ENCODE results near the gene GAGE12H.
"Not testable (repeated sequence)": the region's sequence is repeated elsewhere in the genome, so short reads cannot be mapped to it uniquely, and the experiment has no call there.

GAGE12H gene, protein sequence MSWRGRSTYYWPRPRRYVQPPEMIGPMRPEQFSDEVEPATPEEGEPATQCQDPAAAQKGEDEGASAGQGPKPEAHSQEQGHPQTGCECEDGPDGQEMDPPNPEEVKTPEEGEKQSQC

DNA sequence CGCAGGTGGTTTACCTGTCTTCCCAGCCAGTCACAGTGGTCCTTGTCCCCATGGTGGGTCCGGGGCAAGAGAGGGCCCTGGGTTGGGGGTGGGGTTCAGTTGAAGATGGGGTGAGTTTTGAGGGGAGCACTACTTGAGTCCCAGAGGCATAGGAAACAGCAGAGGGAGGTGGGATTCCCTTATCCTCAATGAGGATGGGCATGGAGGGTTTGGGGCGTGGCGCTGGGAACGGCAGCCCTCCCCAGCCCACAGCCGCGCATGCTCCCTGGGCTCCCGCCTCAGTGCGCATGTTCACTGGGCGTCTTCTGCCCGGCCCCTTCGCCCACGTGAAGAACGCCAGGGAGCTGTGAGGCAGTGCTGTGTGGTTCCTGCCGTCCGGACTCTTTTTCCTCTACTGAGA is at the start of gene GAGE12H:
Gene GAGE12H (plus strand): TSS at position 301 of the 400 bp plus-strand sequence. CDS start 1,155 bp downstream, outside the sequence.
- not testable (repeated sequence) for H3K9me3 ChIP-seq (ENCODE audit: control insufficient read depth in 1 of 2, low read length in 2 of 2); H3K27me3 ChIP-seq (ENCODE audit: low read depth, low read length); H3K4me1 ChIP-seq (ENCODE audit: control insufficient read depth in 1 of 2, insufficient read depth in 2 of 2, low read length in 2 of 2); H3K36me3 ChIP-seq (ENCODE audit: control insufficient read depth in 1 of 2, insufficient read depth in 2 of 2, low read length in 2 of 2); H3K27ac ChIP-seq (ENCODE audit: low read length); H3K4me3 ChIP-seq (ENCODE audit: low read depth in 1 of 2, low read length in 2 of 2)

DNA sequence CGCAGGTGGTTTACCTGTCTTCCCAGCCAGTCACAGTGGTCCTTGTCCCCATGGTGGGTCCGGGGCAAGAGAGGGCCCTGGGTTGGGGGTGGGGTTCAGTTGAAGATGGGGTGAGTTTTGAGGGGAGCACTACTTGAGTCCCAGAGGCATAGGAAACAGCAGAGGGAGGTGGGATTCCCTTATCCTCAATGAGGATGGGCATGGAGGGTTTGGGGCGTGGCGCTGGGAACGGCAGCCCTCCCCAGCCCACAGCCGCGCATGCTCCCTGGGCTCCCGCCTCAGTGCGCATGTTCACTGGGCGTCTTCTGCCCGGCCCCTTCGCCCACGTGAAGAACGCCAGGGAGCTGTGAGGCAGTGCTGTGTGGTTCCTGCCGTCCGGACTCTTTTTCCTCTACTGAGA is 47.9 kb upstream of the GAGE12H start, which contains the start of gene GAGE12C:
Gene GAGE12C (plus strand): TSS at position 301 of the 400 bp plus-strand sequence. CDS start 1,155 bp downstream, outside the sequence.
- not testable (repeated sequence) for H3K27me3 ChIP-seq (ENCODE audit: low read depth, low read length); H3K27ac ChIP-seq (ENCODE audit: low read length); H3K9me3 ChIP-seq (ENCODE audit: control insufficient read depth in 1 of 2, low read length in 2 of 2); H3K4me3 ChIP-seq (ENCODE audit: low read depth in 1 of 2, low read length in 2 of 2); H3K4me1 ChIP-seq (ENCODE audit: control insufficient read depth in 1 of 2, insufficient read depth in 2 of 2, low read length in 2 of 2); H3K36me3 ChIP-seq (ENCODE audit: control insufficient read depth in 1 of 2, insufficient read depth in 2 of 2, low read length in 2 of 2)

DNA sequence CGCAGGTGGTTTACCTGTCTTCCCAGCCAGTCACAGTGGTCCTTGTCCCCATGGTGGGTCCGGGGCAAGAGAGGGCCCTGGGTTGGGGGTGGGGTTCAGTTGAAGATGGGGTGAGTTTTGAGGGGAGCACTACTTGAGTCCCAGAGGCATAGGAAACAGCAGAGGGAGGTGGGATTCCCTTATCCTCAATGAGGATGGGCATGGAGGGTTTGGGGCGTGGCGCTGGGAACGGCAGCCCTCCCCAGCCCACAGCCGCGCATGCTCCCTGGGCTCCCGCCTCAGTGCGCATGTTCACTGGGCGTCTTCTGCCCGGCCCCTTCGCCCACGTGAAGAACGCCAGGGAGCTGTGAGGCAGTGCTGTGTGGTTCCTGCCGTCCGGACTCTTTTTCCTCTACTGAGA is 38.3 kb upstream of the GAGE12H start, which contains the start of gene GAGE12D:
Gene GAGE12D (plus strand): TSS at position 301 of the 400 bp plus-strand sequence. CDS start 1,155 bp downstream, outside the sequence.
- H3K27ac ChIP-seq (ENCODE audit: low read length); H3K36me3 ChIP-seq (ENCODE audit: control insufficient read depth in 1 of 2, insufficient read depth in 2 of 2, low read length in 2 of 2): not testable (repeated sequence)

DNA sequence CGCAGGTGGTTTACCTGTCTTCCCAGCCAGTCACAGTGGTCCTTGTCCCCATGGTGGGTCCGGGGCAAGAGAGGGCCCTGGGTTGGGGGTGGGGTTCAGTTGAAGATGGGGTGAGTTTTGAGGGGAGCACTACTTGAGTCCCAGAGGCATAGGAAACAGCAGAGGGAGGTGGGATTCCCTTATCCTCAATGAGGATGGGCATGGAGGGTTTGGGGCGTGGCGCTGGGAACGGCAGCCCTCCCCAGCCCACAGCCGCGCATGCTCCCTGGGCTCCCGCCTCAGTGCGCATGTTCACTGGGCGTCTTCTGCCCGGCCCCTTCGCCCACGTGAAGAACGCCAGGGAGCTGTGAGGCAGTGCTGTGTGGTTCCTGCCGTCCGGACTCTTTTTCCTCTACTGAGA is 28.8 kb upstream of the GAGE12H start, which contains the start of gene GAGE12E:
Gene GAGE12E (plus strand): TSS at position 301 of the 400 bp plus-strand sequence. CDS start 1,155 bp downstream, outside the sequence.
- H3K4me1 ChIP-seq (ENCODE audit: control insufficient read depth in 1 of 2, insufficient read depth in 2 of 2, low read length in 2 of 2); H3K4me3 ChIP-seq (ENCODE audit: low read depth in 1 of 2, low read length in 2 of 2); H3K36me3 ChIP-seq (ENCODE audit: control insufficient read depth in 1 of 2, insufficient read depth in 2 of 2, low read length in 2 of 2); H3K27me3 ChIP-seq (ENCODE audit: low read depth, low read length); H3K9me3 ChIP-seq (ENCODE audit: control insufficient read depth in 1 of 2, low read length in 2 of 2); H3K27ac ChIP-seq (ENCODE audit: low read length): not testable (repeated sequence)

More for the DNA sequence above, 38.3 kb upstream of the GAGE12H start, which contains the start of gene GAGE12D:
- H3K4me3 ChIP-seq (ENCODE audit: low read depth in 1 of 2, low read length in 2 of 2); H3K9me3 ChIP-seq (ENCODE audit: control insufficient read depth in 1 of 2, low read length in 2 of 2); H3K4me1 ChIP-seq (ENCODE audit: control insufficient read depth in 1 of 2, insufficient read depth in 2 of 2, low read length in 2 of 2); H3K27me3 ChIP-seq (ENCODE audit: low read depth, low read length): not testable (repeated sequence)

DNA sequence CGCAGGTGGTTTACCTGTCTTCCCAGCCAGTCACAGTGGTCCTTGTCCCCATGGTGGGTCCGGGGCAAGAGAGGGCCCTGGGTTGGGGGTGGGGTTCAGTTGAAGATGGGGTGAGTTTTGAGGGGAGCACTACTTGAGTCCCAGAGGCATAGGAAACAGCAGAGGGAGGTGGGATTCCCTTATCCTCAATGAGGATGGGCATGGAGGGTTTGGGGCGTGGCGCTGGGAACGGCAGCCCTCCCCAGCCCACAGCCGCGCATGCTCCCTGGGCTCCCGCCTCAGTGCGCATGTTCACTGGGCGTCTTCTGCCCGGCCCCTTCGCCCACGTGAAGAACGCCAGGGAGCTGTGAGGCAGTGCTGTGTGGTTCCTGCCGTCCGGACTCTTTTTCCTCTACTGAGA is 19.2 kb upstream of the GAGE12H start, which contains the start of gene GAGE12F:
Gene GAGE12F (plus strand): TSS at position 301 of the 400 bp plus-strand sequence. CDS start 1,155 bp downstream, outside the sequence.
- H3K27me3 ChIP-seq (ENCODE audit: low read depth, low read length) = not testable (repeated sequence)

DNA sequence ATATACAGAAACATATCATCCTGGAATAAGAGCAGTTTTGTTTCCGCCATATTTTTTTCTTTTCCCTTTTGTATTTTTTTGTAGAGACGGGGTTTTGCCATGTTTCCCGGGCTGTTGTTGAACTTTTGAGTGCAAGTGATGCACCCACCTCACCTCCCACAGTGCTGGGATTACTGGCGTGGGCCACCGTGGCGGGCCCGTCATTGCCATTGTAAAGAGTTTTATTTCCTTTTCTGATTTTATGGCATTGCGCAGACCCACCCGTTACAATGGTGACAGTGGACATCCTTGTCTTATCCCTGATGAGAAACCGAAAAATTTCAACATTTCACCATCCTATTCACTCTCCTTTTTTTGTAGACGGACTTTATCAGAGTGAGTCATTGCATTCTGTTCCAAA is 11.0 kb upstream of the GAGE12H start:
- H3K4me3 ChIP-seq (ENCODE audit: low read depth in 1 of 2, low read length in 2 of 2); H3K27ac ChIP-seq (ENCODE audit: low read length); H3K27me3 ChIP-seq (ENCODE audit: low read depth, low read length); H3K9me3 ChIP-seq (ENCODE audit: control insufficient read depth in 1 of 2, low read length in 2 of 2); H3K4me1 ChIP-seq (ENCODE audit: control insufficient read depth in 1 of 2, insufficient read depth in 2 of 2, low read length in 2 of 2); H3K36me3 ChIP-seq (ENCODE audit: control insufficient read depth in 1 of 2, insufficient read depth in 2 of 2, low read length in 2 of 2): not testable (repeated sequence)

More for the DNA sequence above, 19.2 kb upstream of the GAGE12H start, which contains the start of gene GAGE12F:
- not testable (repeated sequence) for H3K4me1 ChIP-seq (ENCODE audit: control insufficient read depth in 1 of 2, insufficient read depth in 2 of 2, low read length in 2 of 2); H3K4me3 ChIP-seq (ENCODE audit: low read depth in 1 of 2, low read length in 2 of 2); H3K27ac ChIP-seq (ENCODE audit: low read length); H3K36me3 ChIP-seq (ENCODE audit: control insufficient read depth in 1 of 2, insufficient read depth in 2 of 2, low read length in 2 of 2); H3K9me3 ChIP-seq (ENCODE audit: control insufficient read depth in 1 of 2, low read length in 2 of 2)

DNA sequence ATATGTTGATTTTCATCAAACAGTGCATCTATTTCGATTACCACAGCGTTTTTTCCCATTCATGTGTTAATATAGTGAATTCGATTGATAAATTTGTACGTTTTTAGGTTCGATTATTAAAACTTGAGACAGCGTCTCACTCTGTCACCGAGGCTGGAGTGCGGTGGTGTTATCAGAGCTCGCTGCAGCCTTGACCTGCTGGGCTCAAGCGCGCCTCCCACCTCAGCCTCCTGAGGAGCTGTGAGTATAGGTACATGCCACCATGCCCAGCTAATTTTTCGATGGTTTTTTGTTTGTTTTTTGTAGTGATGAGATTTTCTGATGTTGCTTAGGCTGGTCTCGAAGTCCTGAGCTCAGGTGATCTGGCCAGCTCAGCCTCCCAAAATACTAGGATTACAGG is 10.6 kb upstream of the GAGE12H start:
- not testable (repeated sequence) for H3K4me1 ChIP-seq (ENCODE audit: control insufficient read depth in 1 of 2, insufficient read depth in 2 of 2, low read length in 2 of 2); H3K36me3 ChIP-seq (ENCODE audit: control insufficient read depth in 1 of 2, insufficient read depth in 2 of 2, low read length in 2 of 2); H3K27me3 ChIP-seq (ENCODE audit: low read depth, low read length); H3K9me3 ChIP-seq (ENCODE audit: control insufficient read depth in 1 of 2, low read length in 2 of 2); H3K27ac ChIP-seq (ENCODE audit: low read length); H3K4me3 ChIP-seq (ENCODE audit: low read depth in 1 of 2, low read length in 2 of 2)

DNA sequence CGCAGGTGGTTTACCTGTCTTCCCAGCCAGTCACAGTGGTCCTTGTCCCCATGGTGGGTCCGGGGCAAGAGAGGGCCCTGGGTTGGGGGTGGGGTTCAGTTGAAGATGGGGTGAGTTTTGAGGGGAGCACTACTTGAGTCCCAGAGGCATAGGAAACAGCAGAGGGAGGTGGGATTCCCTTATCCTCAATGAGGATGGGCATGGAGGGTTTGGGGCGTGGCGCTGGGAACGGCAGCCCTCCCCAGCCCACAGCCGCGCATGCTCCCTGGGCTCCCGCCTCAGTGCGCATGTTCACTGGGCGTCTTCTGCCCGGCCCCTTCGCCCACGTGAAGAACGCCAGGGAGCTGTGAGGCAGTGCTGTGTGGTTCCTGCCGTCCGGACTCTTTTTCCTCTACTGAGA is 9.6 kb upstream of the GAGE12H start, which contains the start of gene GAGE12G:
Gene GAGE12G (plus strand): TSS at position 301 of the 400 bp plus-strand sequence. CDS start 1,155 bp downstream, outside the sequence.
- not testable (repeated sequence) for H3K4me3 ChIP-seq (ENCODE audit: low read depth in 1 of 2, low read length in 2 of 2); H3K9me3 ChIP-seq (ENCODE audit: control insufficient read depth in 1 of 2, low read length in 2 of 2); H3K27ac ChIP-seq (ENCODE audit: low read length); H3K36me3 ChIP-seq (ENCODE audit: control insufficient read depth in 1 of 2, insufficient read depth in 2 of 2, low read length in 2 of 2); H3K4me1 ChIP-seq (ENCODE audit: control insufficient read depth in 1 of 2, insufficient read depth in 2 of 2, low read length in 2 of 2); H3K27me3 ChIP-seq (ENCODE audit: low read depth, low read length)

DNA sequence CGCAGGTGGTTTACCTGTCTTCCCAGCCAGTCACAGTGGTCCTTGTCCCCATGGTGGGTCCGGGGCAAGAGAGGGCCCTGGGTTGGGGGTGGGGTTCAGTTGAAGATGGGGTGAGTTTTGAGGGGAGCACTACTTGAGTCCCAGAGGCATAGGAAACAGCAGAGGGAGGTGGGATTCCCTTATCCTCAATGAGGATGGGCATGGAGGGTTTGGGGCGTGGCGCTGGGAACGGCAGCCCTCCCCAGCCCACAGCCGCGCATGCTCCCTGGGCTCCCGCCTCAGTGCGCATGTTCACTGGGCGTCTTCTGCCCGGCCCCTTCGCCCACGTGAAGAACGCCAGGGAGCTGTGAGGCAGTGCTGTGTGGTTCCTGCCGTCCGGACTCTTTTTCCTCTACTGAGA is 9.4 kb downstream of the GAGE12H start, which contains the start of gene GAGE2A:
Gene GAGE2A (plus strand): TSS at position 301 of the 400 bp plus-strand sequence. CDS start 1,155 bp downstream, outside the sequence.
- H3K4me3 ChIP-seq (ENCODE audit: low read depth in 1 of 2, low read length in 2 of 2); H3K36me3 ChIP-seq (ENCODE audit: control insufficient read depth in 1 of 2, insufficient read depth in 2 of 2, low read length in 2 of 2): not testable (repeated sequence)

DNA sequence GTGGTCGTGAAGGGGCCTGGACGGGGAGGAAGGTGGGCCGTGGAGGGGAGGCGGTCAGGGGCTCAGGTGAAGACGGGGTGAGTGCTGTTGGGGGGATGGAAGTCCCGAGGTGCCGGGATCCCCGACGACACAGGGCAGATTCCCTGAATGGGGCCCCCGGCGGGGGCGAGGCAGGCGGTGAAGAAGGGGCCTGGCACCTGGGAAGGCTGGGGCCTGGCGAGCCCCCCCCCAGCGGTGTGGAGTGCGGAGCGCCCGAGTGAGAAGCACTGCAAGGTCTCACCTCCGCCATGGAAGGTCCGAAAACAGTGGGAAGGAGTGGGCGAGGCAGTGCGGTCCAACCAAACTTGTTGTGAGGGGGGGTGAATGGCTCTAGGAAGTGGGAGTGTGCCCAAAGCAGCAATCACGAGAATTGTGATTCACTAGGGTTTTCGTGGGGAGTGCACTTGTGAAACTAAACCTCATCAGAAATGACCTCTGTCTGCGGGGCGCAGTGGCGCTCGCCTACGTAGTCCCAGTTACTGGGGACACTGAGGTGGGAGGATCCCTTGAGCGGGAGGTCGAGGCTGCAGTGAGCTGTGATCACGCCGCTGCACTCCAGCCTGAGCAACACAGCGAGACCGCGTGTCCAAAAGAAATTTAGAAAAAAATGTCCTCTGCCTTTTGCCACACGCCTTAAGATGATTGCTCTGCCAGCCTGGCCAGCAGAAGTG is 10.2 kb downstream of the GAGE12H start:
- H3K27me3 ChIP-seq (ENCODE audit: low read depth, low read length); H3K27ac ChIP-seq (ENCODE audit: low read length); H3K4me3 ChIP-seq (ENCODE audit: low read depth in 1 of 2, low read length in 2 of 2); H3K36me3 ChIP-seq (ENCODE audit: control insufficient read depth in 1 of 2, insufficient read depth in 2 of 2, low read length in 2 of 2); H3K9me3 ChIP-seq (ENCODE audit: control insufficient read depth in 1 of 2, low read length in 2 of 2); H3K4me1 ChIP-seq (ENCODE audit: control insufficient read depth in 1 of 2, insufficient read depth in 2 of 2, low read length in 2 of 2): not testable (repeated sequence)

More for the DNA sequence above, 9.4 kb downstream of the GAGE12H start, which contains the start of gene GAGE2A:
- H3K9me3 ChIP-seq (ENCODE audit: control insufficient read depth in 1 of 2, low read length in 2 of 2); H3K4me1 ChIP-seq (ENCODE audit: control insufficient read depth in 1 of 2, insufficient read depth in 2 of 2, low read length in 2 of 2); H3K27ac ChIP-seq (ENCODE audit: low read length); H3K27me3 ChIP-seq (ENCODE audit: low read depth, low read length): not testable (repeated sequence)

DNA sequence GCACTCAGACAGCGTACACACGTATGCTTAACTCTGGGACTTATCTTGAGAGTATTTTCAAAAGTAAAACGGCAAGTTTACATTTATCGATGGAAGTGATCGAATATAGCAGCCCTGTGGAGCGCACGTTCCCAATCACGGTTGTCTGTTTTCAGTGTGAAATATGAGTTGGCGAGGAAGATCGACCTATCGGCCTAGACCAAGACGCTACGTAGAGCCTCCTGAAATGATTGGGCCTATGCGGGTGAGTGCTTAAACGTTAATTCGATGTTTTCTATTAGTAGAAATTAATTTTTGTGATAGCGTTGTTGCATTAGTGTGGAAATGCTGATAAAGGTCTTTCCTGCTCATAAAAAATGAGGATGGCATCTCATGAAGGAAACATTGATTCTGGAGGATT is 10.7 kb downstream of the GAGE12H start:
- H3K27me3 ChIP-seq (ENCODE audit: low read depth, low read length); H3K4me1 ChIP-seq (ENCODE audit: control insufficient read depth in 1 of 2, insufficient read depth in 2 of 2, low read length in 2 of 2); H3K36me3 ChIP-seq (ENCODE audit: control insufficient read depth in 1 of 2, insufficient read depth in 2 of 2, low read length in 2 of 2); H3K9me3 ChIP-seq (ENCODE audit: control insufficient read depth in 1 of 2, low read length in 2 of 2); H3K27ac ChIP-seq (ENCODE audit: low read length); H3K4me3 ChIP-seq (ENCODE audit: low read depth in 1 of 2, low read length in 2 of 2): not testable (repeated sequence)

All from muscle layer of duodenum (tissue), 2 donors.